Neural cell (in vitro differentiated cells): Measurements from ENCODE around the gene PLPP1. TPM values are rescaled to one million over a fixed set of nuclear protein-coding genes. Genes with fewer than 3 reads are reported as not detected.

Experiments
- H2AFZ ChIP-seq: fragments of 200-600, 300-800 bp; sonication (generic), shearing (Covaris generic); 2 replicates; pipeline ENCODE4 v1.6.0; 2014; ENCODE audit warnings: low read depth, mild to moderate bottlenecking, antibody characterized with exemption, low read length, moderate library complexity
- H3F3A ChIP-seq: fragments of 200-600 bp; shearing (Covaris generic); 2 replicates; pipeline ENCODE4 v1.6.1; 2016; ENCODE audit warnings: mild to moderate bottlenecking, moderate library complexity, mixed read lengths, antibody characterized with exemption, low read length; ENCODE audit not compliant: insufficient read depth, poor library complexity, severe bottlenecking
- H3K27ac ChIP-seq: fragments of 200-600, 300-800 bp; sonication (generic), shearing (Covaris generic); 2 replicates; pipeline ENCODE4 v1.5.1; 2014; ENCODE audit warnings: mild to moderate bottlenecking, low read length, moderate library complexity
- H3K27me3 ChIP-seq: fragments of 300-800, 200-600 bp; sonication (generic), shearing (Covaris generic); 2 replicates; pipeline ENCODE4 v1.6.0; 2014; ENCODE audit warnings: mild to moderate bottlenecking, low read depth, low read length, moderate library complexity; ENCODE audit not compliant: insufficient read depth
- H3K36me3 ChIP-seq: fragments of 300-800, 200-600 bp; sonication (generic), shearing (Covaris generic); 2 replicates; pipeline ENCODE4 v1.5.1; 2014; ENCODE audit warnings: mild to moderate bottlenecking, antibody characterized with exemption, low read length, moderate library complexity; ENCODE audit not compliant: insufficient read depth
- H3K4me2 ChIP-seq: fragments of 300-800, 200-600 bp; sonication (generic), shearing (Covaris generic); 2 replicates; pipeline ENCODE4 v1.6.0; 2014; ENCODE audit warnings: mild to moderate bottlenecking, low read length
- H3K4me3 ChIP-seq: fragments of 300-800, 200-600 bp; sonication (generic), shearing (Covaris generic); 2 replicates; pipeline ENCODE4 v1.5.1; 2014; ENCODE audit warnings: mild to moderate bottlenecking, low read length, moderate library complexity
- H3K79me2 ChIP-seq: fragments of 200-600 bp; shearing (Covaris generic); replicated peaks from 2 replicates; pipeline ENCODE4 v1.6.0; 2014; ENCODE audit warnings: mild to moderate bottlenecking, low read length, moderate library complexity; ENCODE audit not compliant: insufficient read depth
- H3K9ac ChIP-seq: fragments of 300-800, 200-600 bp; sonication (generic), shearing (Covaris generic); 2 replicates; pipeline ENCODE4 v1.6.1; 2016; ENCODE audit warnings: mild to moderate bottlenecking, low read length, mixed read lengths
- H3K9me2 ChIP-seq: fragments of 200-600 bp; shearing (Covaris generic); 2 replicates; pipeline ENCODE4 v1.6.1; 2016; ENCODE audit warnings: mild to moderate bottlenecking, low read length, mixed read lengths; ENCODE audit not compliant: insufficient read depth
- H3K9me3 ChIP-seq: fragments of 200-600, 300-800 bp; sonication (generic), shearing (Covaris generic); 2 replicates; pipeline ENCODE4 v1.6.1; 2016; ENCODE audit warnings: mild to moderate bottlenecking, mixed run types, low read length, moderate library complexity, mixed read lengths
- H4K20me1 ChIP-seq: fragments of 200-600 bp; shearing (Covaris generic); 2 replicates; pipeline ENCODE4 v1.6.1; 2016; ENCODE audit warnings: mild to moderate bottlenecking, mixed run types; ENCODE audit not compliant: insufficient read depth
- CTCF ChIP-seq: fragments of 450-650 bp; IDR thresholded peaks from 2 replicates; pipeline ENCODE4 v1.5.1; 2014; ENCODE audit warnings: antibody characterized with exemption, mild to moderate bottlenecking, moderate library complexity; ENCODE audit not compliant: poor library complexity, severe bottlenecking
- EP300 ChIP-seq: fragments of 450-650 bp; conservative IDR thresholded peaks from 2 replicates; pipeline ENCODE4 v1.6.1; 2014; ENCODE audit warnings: antibody characterized with exemption, mild to moderate bottlenecking, moderate library complexity; ENCODE audit not compliant: poor library complexity, severe bottlenecking
- EZH2 ChIP-seq: fragments of 200-600, 300-800 bp; shearing (Covaris generic), sonication (generic); IDR thresholded peaks from 2 replicates; pipeline ENCODE4 v1.6.1; 2014; ENCODE audit warnings: antibody characterized with exemption, low read length, borderline replicate concordance, mild to moderate bottlenecking; ENCODE audit not compliant: insufficient read depth, poor library complexity, severe bottlenecking
- MXI1 ChIP-seq: fragments of 450-650 bp; conservative IDR thresholded peaks from 2 replicates; pipeline ENCODE4 v1.6.1; 2014; ENCODE audit warnings: antibody characterized with exemption, mild to moderate bottlenecking; ENCODE audit not compliant: poor library complexity, severe bottlenecking
- POLR2AphosphoS5 ChIP-seq: IDR thresholded peaks from 2 replicates; pipeline ENCODE4 v1.6.1; 2012
- RAD21 ChIP-seq: fragments of 450-650 bp; conservative IDR thresholded peaks from 2 replicates; pipeline ENCODE4 v1.6.1; 2014; ENCODE audit warnings: antibody characterized with exemption, mild to moderate bottlenecking, moderate library complexity
- REST ChIP-seq: IDR thresholded peaks from 2 replicates; pipeline ENCODE4 v1.6.1; 2012; ENCODE audit warnings: borderline replicate concordance
- SMC3 ChIP-seq: fragments of 450-650 bp; conservative IDR thresholded peaks from 2 replicates; pipeline ENCODE4 v1.6.1; 2014; ENCODE audit warnings: antibody characterized with exemption, mild to moderate bottlenecking, moderate library complexity; ENCODE audit not compliant: poor library complexity
- TAF1 ChIP-seq: IDR thresholded peaks from 2 replicates; pipeline ENCODE4 v1.6.1; 2012; ENCODE audit warnings: low read depth
- polyA plus RNA-seq: library from polyadenylated mRNA; depleted of rRNA; stranded (reverse); fragments of >200 nt; gene quantifications from 2 replicates; pipeline ENCODE4 v1.2.3, GENCODE V29; 2014

The PLPP1 gene
- polyA plus RNA-seq, 1 donor from 2014 or later: 33.9 TPM

- Histone ChIP-seq H3K4me3 (no peak overlapping the region), H3K4me2 (no peak overlapping the region), H2AFZ (no peak overlapping the region), H3K9ac (no peak overlapping the region), H3K27me3 (no peaks in the 10 kb centered on the region), H3K27ac (no peak overlapping the region), H3K9me3 (no peaks in the 10 kb centered on the region), H4K20me1 (no peaks in the 10 kb centered on the region), H3K9me2 (no peaks in the 10 kb centered on the region), H3K79me2 (no peaks in the 10 kb centered on the region), H3K36me3 (no peaks in the 10 kb centered on the region), H3F3A (no peaks in the 10 kb centered on the region)
- TF ChIP-seq SMC3 (no peak), TAF1 (no peak), EP300 (no peak), RAD21 (no peak), POLR2AphosphoS5 (no peak), EZH2 (no peak), CTCF (no peak), REST (no peak), MXI1 (no peak)
These were observed 14.5 kb downstream of the PLPP1 start for GRCh38 chr5:55520117-55520839.

- Histone ChIP-seq H3K9me2 (no peaks in the 10 kb centered on the region), H3K79me2 (no peaks in the 10 kb centered on the region), H3K36me3 (no peaks in the 10 kb centered on the region), H3K9ac (no peak overlapping the region), H2AFZ (no peak overlapping the region), H3K27ac (no peak overlapping the region), H3K4me3 (no peak overlapping the region), H4K20me1 (no peaks in the 10 kb centered on the region), H3K4me2 (no peak overlapping the region), H3F3A (no peaks in the 10 kb centered on the region), H3K9me3 (no peaks in the 10 kb centered on the region), H3K27me3 (no peaks in the 10 kb centered on the region)
- TF ChIP-seq TAF1 (no peak), POLR2AphosphoS5 (no peak), CTCF (no peak), SMC3 (no peak), EP300 (no peak), RAD21 (no peak), MXI1 (no peak), EZH2 (no peak), REST (no peak)
These were observed 15.9 kb downstream of the PLPP1 start for GRCh38 chr5:55518831-55519390.
